Naive thymus-derived CD4-positive, alpha-beta T cell (primary cell): Measurements from ENCODE around the gene MGRN1. TPM values are rescaled to one million over a fixed set of nuclear protein-coding genes. Genes with fewer than 3 reads are reported as not detected.
A peak's percentile ranks its signal among the peaks of the same experiment; 100 is the strongest.

Experiments used
- ATAC-seq: fragments of 150-1000 bp; cut with Tn5 transposase; 2 replicates; pipeline ENCODE4 v1.10.0; 2021; ENCODE audit warnings: mild to moderate bottlenecking, moderate library complexity
- CTCF ChIA-PET: fragments of 350-600 bp; sonication (Branson Sonifier 250); formaldehyde crosslinking; loops from one replicate; lab custom pipeline; 2021; ENCODE audit warnings: antibody characterized with exemption; lab: Charles Lee
- POLR2A ChIA-PET: fragments of 350-600 bp; sonication (Branson Sonifier 250); formaldehyde crosslinking; loops from one replicate; lab custom pipeline; 2021; ENCODE audit warnings: antibody characterized with exemption, inconsistent platforms; lab: Charles Lee
- DNase-seq, 9 donors: peaks; one replicate each; pipeline versions ENCODE4 v3.0.0 to v3.0.0-alpha.2; 2020 to 2022; ENCODE audit warnings: mixed read lengths in 1 of 9
- H3K27ac ChIP-seq: one replicate; pipeline ENCODE4 v1.7.0; 2013; ENCODE audit warnings: mild to moderate bottlenecking, low read depth, low read length, moderate library complexity
- H3K27me3 ChIP-seq, 2 donors: one replicate each; pipeline ENCODE4 v1.7.0; 2013; ENCODE audit warnings: low read length in 2 of 2, mild to moderate bottlenecking in 2 of 2, moderate library complexity in 2 of 2; ENCODE audit not compliant: control insufficient read depth in 2 of 2, insufficient read depth in 2 of 2
- H3K36me3 ChIP-seq, 3 experiments: 1 replicate in 2 of 3; 2 replicates in 1 of 3; pipeline ENCODE4 v1.7.0; 2013; ENCODE audit warnings: low read length in 3 of 3, mild to moderate bottlenecking in 3 of 3, moderate library complexity in 1 of 3; ENCODE audit not compliant: insufficient read depth in 3 of 3, control insufficient read depth in 2 of 3
- H3K4me1 ChIP-seq, 2 donors: one replicate each; pipeline ENCODE4 v1.7.0; 2013; ENCODE audit warnings: low read length in 2 of 2, mild to moderate bottlenecking in 2 of 2, moderate library complexity in 1 of 2; ENCODE audit not compliant: control insufficient read depth in 2 of 2, insufficient read depth in 2 of 2
- H3K4me3 ChIP-seq: 2 replicates; pipeline ENCODE4 v1.7.0; 2013; ENCODE audit warnings: mild to moderate bottlenecking, low read length
- H3K9me3 ChIP-seq, 3 experiments: 1 replicate in 2 of 3; 2 replicates in 1 of 3; pipeline ENCODE4 v1.7.0; 2013; ENCODE audit warnings: low read length in 3 of 3; ENCODE audit not compliant: control insufficient read depth in 2 of 3
- H3K27ac Mint-ChIP-seq, 9 donors: one replicate each; pipeline ENCODE4 v1.8.0; 2020 to 2022; ENCODE audit warnings: mixed read lengths in 9 of 9, mild to moderate bottlenecking in 8 of 9, moderate library complexity in 5 of 9, inconsistent platforms in 2 of 9
- H3K27me3 Mint-ChIP-seq, 5 donors: one replicate each; pipeline ENCODE4 v1.8.0; 2021 to 2022; ENCODE audit warnings: mixed read lengths in 5 of 5, mild to moderate bottlenecking in 1 of 5
- H3K36me3 Mint-ChIP-seq, 5 donors: one replicate each; pipeline ENCODE4 v1.8.0; 2020 to 2022; ENCODE audit warnings: mixed read lengths in 5 of 5, mild to moderate bottlenecking in 3 of 5, inconsistent platforms in 1 of 5
- H3K4me1 Mint-ChIP-seq, 7 donors: one replicate each; pipeline ENCODE4 v1.8.0; 2020 to 2022; ENCODE audit warnings: mixed read lengths in 7 of 7, mild to moderate bottlenecking in 3 of 7, inconsistent platforms in 1 of 7
- H3K4me3 Mint-ChIP-seq, 10 donors: one replicate each; pipeline ENCODE4 v1.8.0; 2020 to 2022; ENCODE audit warnings: mild to moderate bottlenecking in 10 of 10, mixed read lengths in 10 of 10, moderate library complexity in 6 of 10, inconsistent platforms in 2 of 10
- H3K9me3 Mint-ChIP-seq, 11 donors: one replicate each; pipeline ENCODE4 v1.8.0; 2020 to 2022; ENCODE audit warnings: mixed read lengths in 11 of 11, mild to moderate bottlenecking in 4 of 11, inconsistent platforms in 1 of 11, moderate library complexity in 1 of 11
- intact Hi-C, 2 donors: fragments of 100-400 bp; cut with micrococcal nuclease; formaldehyde crosslinking; loops; one replicate each; pipeline ENCODE4 v1.15.1; 2023
- polyA plus RNA-seq, 2 donors: library from polyadenylated mRNA; unstranded; fragments of 300-500 nt; fragmentation: Illumina TruSeq; gene quantifications; one replicate each; pipeline ENCODE4 v1.2.3, GENCODE V29; 2021
- total RNA-seq, 6 experiments: library from RNA in 5 of 6; stranded (reverse) in 5 of 6; gene quantifications; 1 replicate in 5 of 6; 2 replicates in 1 of 6; pipeline ENCODE4 v1.2.3 and lab custom pipeline; 2021 to 2026

MGRN1 gene
- total RNA-seq, result 100 to 1,000 TPM in 1 of 5 experiments, 10 to 100 TPM in 4; 62.6 to 103 (median 81.2) TPM
- polyA plus RNA-seq, result 1 to 10 TPM; 4.9 to 10.0 TPM
- 56.5 reads per million, percentile 74 among the genes with 10 or more reads in this experiment for total RNA-seq (lab: John Stamatoyannopoulos, UW)

DNA sequence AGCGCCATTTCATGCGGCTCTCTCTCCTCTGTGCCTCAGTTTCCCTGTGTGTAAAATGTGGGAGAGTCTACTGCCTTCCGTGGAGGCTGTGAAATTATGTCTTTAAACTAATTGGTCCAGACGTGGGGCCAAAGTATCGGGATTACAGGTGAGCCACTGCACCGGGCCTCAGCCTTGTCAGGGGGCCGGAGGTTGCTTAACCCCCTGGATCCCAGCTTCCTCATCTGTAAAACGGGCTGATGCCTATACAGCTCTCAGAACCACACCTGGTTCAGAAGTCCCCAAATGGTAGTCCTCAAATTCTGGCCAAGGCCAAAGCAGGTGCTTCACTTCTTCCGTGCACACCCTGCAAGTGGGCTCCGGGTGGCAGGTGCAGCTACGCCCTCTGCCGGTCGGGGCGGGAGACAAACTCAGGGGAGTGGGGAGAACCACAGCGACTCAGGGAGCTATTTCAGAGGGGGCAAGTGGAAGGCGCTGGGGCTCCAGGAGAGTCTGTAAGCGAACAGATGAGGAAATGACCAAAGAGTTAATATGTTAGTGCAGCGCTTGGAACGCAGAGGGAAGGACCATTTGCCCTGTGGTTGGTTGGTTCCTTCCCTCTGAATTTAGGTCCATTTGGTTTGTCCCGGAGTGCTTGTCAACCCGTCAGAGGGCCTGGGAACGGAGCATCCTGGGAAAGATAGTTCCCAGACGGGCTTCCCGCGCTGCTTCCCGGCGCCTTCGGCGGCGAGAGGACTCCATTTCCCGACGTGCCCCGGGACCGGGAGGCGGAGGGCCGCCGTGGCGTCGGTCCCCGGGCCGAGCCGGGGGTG, at the start of gene MGRN1:
MGRN1 (plus strand) TSS at position 812 of the 812 bp plus-strand sequence. CDS start 135 bp downstream, outside the sequence.
- H3K4me1 ChIP-seq, result peaks cover 18 to 21% of the 10 kb centered on the region in 2 donors
- H3K27ac Mint-ChIP-seq, result peak within 1 kb of the TSS; percentile 95 to 98 (median 97)
- POLR2A ChIA-PET, result interaction anchor here (0.5 to 4.2 kb wide), 16 partner anchors 8 to 351 kb away, joined by 3 to 28 read pairs (median 4); partner anchors contain the start of genes ANKS3, DNAAF8, NUDT16L1 and TFAP4
- peaks cover 25 to 43% (median 38%) of the 10 kb centered on the region in 7 donors for H3K4me1 Mint-ChIP-seq
- intact Hi-C loops, result loop anchor here (1.0 to 5.0 kb wide), 20 partner anchors 8 to 334 kb away; partner anchors contain the start of genes GLYR1 (in 2 of the 2), NUDT16L1 (in 2 of the 2), ROGDI (in 2 of the 2) and UBN1 (in 2 of the 2)
- H3K36me3 ChIP-seq, result no peaks in the 10 kb centered on the region
- peak; percentile 85 to 94 (median 90) for DNase-seq
- peak; percentile 93 for ATAC-seq
- H3K4me3 Mint-ChIP-seq, result peak within 1 kb of the TSS; percentile 91 to 99 (median 94)
- no peaks in the 10 kb centered on the region for H3K9me3 ChIP-seq
- peak within 1 kb of the TSS; percentile 83 for H3K27ac ChIP-seq
- H3K27me3 ChIP-seq, result no peaks in the 10 kb centered on the region
- H3K36me3 Mint-ChIP-seq, result peaks cover 0 to 11% (median 4%) of the 10 kb centered on the region in 5 donors
- no peaks in the 10 kb centered on the region for H3K9me3 Mint-ChIP-seq
- CTCF ChIA-PET, result interaction anchor here (0.7 to 1.6 kb wide), 16 partner anchors 8 to 1529 kb away, joined by 3 to 7 read pairs (median 4); partner anchors contain the start of genes ANKS3, DNAAF8 and NUDT16L1
- peak within 1 kb of the TSS; percentile 72 for H3K4me3 ChIP-seq
- H3K27me3 Mint-ChIP-seq, result no peaks in the 10 kb centered on the region

DNA sequence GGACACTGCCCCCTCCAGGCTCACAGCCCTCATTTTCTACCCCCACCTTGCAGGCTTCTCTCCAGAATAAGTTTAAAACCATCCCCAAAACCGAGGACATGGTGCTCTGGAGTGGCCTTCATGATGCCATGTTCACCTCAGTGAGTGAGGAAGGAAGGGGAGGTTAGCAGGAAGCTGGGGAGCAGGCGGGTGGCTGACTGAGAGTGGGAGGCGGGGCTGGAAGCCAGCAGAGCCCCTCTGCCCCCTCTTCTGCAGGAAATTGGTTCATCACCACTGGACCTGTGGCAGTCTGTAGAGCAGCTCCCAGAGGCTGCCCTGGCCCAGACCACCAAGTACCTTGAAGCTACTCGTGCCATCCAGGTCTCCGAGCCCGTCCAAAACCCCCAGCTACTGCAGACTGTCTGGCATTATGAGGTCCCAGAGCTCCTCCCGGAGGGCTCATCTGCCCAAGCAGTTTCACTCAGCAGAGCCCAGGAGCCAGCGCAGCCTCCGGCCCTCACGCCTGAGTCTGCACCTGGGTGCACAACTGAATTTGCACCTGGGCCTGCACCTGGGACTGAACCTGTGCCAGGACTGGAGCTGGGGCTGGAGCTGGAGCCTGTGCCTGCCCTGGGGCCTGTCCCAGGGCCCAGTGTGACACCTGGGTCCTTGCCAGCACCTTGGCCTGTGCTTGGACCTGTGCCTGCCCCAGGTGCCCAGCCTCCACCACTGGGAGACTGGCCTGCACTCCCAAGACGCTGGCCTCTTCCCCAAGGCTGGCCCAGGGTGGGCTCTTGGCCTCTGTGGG, 49.5 kb upstream of the MGRN1 start:
- CTCF ChIA-PET, result no interaction called here
- H3K36me3 Mint-ChIP-seq, result no peaks in the 10 kb centered on the region

DNA sequence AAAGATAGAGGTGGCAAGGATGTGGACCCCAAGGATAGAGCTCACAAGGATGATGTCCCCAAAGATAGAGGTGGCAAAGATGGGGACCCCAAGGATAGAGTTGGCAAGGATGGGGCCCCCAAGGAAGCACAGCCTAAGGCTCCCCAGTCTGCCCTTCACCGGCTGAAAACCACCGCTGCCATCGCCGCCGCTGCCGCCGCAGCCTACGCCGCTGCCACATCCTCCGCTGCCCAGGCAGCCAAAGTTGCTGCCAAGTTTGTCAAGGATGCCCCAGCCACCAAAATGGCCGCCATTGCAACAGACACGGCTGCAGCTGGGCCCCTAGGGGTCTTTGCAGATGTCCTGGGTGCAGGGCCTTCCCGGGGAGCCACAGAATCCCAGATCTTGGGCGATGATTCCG, 48.6 kb upstream of the MGRN1 start:
- Mint-ChIP-seq H3K9me3 (no peaks in the 10 kb centered on the region), H3K36me3 (no peaks in the 10 kb centered on the region), H3K27me3 (no peaks in the 10 kb centered on the region), H3K4me1 (peaks cover 0 to 3% (median 0%) of the 10 kb centered on the region in 7 donors), H3K4me3 (no peak overlapping the region), H3K27ac (no peak overlapping the region)
- H3K36me3 ChIP-seq, result no peaks in the 10 kb centered on the region
- POLR2A ChIA-PET, result no interaction called here
- ATAC-seq, result no peak
- no peaks in the 10 kb centered on the region for H3K27me3 ChIP-seq
- no peak overlapping the region for H3K4me3 ChIP-seq
- H3K27ac ChIP-seq, result no peak overlapping the region
- no peaks in the 10 kb centered on the region for H3K4me1 ChIP-seq
- CTCF ChIA-PET, result interaction anchor here (0.6 kb wide), 1 partner anchor 137 kb away, joined by 8 read pairs; no protein-coding TSS in a partner anchor
- no peak for DNase-seq
- no peaks in the 10 kb centered on the region for H3K9me3 ChIP-seq
- intact Hi-C loops, result no loop called here

More for the DNA sequence above, 49.5 kb upstream of the MGRN1 start:
- Histone ChIP-seq H3K36me3 (no peaks in the 10 kb centered on the region), H3K9me3 (no peaks in the 10 kb centered on the region), H3K4me1 (no peaks in the 10 kb centered on the region), H3K27me3 (no peaks in the 10 kb centered on the region), H3K4me3 (no peak overlapping the region), H3K27ac (no peak overlapping the region)
- intact Hi-C loops, result no loop called here
- H3K4me3 Mint-ChIP-seq, result no peak overlapping the region
- no peaks in the 10 kb centered on the region for H3K27me3 Mint-ChIP-seq
- H3K27ac Mint-ChIP-seq, result no peak overlapping the region
- no peak for DNase-seq
- POLR2A ChIA-PET, result no interaction called here
- H3K4me1 Mint-ChIP-seq, result peaks cover 0 to 3% (median 0%) of the 10 kb centered on the region in 7 donors
- ATAC-seq, result no peak
- H3K9me3 Mint-ChIP-seq, result no peaks in the 10 kb centered on the region

DNA sequence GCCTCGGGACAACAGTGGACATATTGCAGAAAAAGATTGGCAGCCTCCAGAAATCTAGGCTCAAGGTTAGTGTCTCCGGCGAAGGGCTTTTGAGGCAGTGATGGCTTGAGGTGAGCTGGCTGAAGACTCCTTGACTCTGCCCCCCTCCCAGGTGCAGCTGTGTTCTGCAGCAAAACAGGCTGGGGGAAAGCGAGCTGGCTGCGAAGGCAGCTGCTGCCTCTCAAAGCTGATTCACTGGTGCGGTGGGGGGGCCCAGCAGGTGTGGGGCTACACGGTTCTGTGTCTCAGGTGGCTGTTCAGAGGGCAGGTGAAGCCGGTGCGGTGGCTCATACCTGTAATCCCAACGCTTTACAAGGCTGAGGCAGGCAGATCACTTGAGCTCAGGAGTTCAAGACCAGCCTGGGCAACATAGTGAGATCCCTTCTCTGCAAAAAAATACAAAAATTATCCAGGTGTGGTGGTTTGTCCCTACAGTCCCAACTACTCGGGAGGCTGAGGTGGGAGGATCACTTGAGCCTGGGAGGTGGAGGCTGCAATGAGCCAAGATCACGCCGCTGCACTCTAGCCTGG, 45.6 kb upstream of the MGRN1 start:
- no peak for DNase-seq
- H3K27me3 Mint-ChIP-seq, result no peaks in the 10 kb centered on the region
- no peaks in the 10 kb centered on the region for H3K9me3 ChIP-seq
- intact Hi-C loops, result no loop called here
- ChIA-PET CTCF (interaction anchor here (0.6 kb wide), 1 partner anchor 685 kb away, joined by 3 read pairs; no protein-coding TSS in a partner anchor), POLR2A (no interaction called here)
- H3K9me3 Mint-ChIP-seq, result no peaks in the 10 kb centered on the region
- ATAC-seq, result no peak
- H3K4me1 Mint-ChIP-seq, result peaks cover 0 to 3% (median 0%) of the 10 kb centered on the region in 7 donors
- no peak overlapping the region for H3K4me3 ChIP-seq
- no peaks in the 10 kb centered on the region for H3K36me3 ChIP-seq
- no peak overlapping the region for H3K27ac Mint-ChIP-seq
- H3K27me3 ChIP-seq, result no peaks in the 10 kb centered on the region
- H3K36me3 Mint-ChIP-seq, result no peaks in the 10 kb centered on the region
- no peak overlapping the region for H3K4me3 Mint-ChIP-seq
- H3K4me1 ChIP-seq, result no peaks in the 10 kb centered on the region
- no peak overlapping the region for H3K27ac ChIP-seq

DNA sequence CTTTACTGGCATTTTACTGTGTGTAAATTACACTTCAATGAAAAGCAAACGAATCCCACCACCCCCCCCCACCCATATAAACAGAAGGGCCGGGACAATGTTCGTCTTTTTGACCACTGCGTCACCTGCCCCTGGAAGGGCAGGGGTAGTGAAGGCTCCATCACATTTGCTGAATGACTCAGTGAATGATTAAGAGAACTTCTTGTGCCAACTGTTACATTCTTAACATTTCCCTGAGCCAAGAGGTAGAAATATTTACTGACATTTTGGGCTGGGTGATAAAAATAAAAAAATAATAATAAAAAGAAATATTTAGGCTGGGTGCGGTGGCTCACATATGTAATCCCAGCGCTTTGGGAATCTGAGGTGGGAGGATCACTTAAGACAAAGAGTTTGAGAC, 44.4 kb upstream of the MGRN1 start:
- no peak for DNase-seq
- no peak overlapping the region for H3K4me3 Mint-ChIP-seq
- Histone ChIP-seq H3K27ac (no peak overlapping the region), H3K4me1 (no peaks in the 10 kb centered on the region), H3K27me3 (no peaks in the 10 kb centered on the region), H3K36me3 (no peaks in the 10 kb centered on the region), H3K4me3 (no peak overlapping the region), H3K9me3 (no peaks in the 10 kb centered on the region)
- no peak overlapping the region for H3K27ac Mint-ChIP-seq
- ATAC-seq, result no peak
- H3K9me3 Mint-ChIP-seq, result no peaks in the 10 kb centered on the region
- CTCF ChIA-PET, result interaction anchor here (0.7 kb wide), 1 partner anchor 477 kb away, joined by 3 read pairs; no protein-coding TSS in a partner anchor
- H3K36me3 Mint-ChIP-seq, result no peaks in the 10 kb centered on the region
- POLR2A ChIA-PET, result no interaction called here
- no peaks in the 10 kb centered on the region for H3K4me1 Mint-ChIP-seq
- intact Hi-C loops, result no loop called here
- H3K27me3 Mint-ChIP-seq, result no peaks in the 10 kb centered on the region

DNA sequence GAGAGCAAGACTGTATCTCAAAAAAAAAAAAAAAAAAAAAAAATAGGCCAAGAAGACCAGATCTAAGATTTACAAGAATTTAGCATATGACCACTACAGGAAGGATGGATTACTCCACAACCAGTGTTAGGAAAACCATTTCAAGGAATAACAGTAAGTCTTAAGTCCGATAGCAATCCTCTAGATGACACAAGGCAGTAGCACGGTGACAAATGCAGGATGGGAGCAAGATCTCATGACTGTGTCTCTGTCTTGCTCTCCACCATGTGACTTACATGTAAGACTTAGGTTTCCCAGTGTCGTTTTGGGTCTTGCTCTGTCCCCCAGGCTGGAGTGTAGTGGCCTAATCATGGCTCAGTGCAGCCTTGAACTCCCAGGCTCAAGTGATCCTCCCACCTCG, 40.7 kb upstream of the MGRN1 start:
- Histone ChIP-seq H3K9me3 (peaks cover 0 to 6% (median 0%) of the 10 kb centered on the region in 3 experiments), H3K4me1 (no peaks in the 10 kb centered on the region), H3K4me3 (no peak overlapping the region), H3K36me3 (no peaks in the 10 kb centered on the region), H3K27ac (no peak overlapping the region), H3K27me3 (no peaks in the 10 kb centered on the region)
- intact Hi-C loops, result no loop called here
- Mint-ChIP-seq H3K27ac (no peak overlapping the region), H3K4me1 (peaks cover 0 to 4% (median 0%) of the 10 kb centered on the region in 7 donors), H3K36me3 (peaks cover 0 to 5% (median 0%) of the 10 kb centered on the region in 5 donors), H3K4me3 (no peak overlapping the region), H3K27me3 (peaks cover 0 to 27% (median 5%) of the 10 kb centered on the region in 5 donors), H3K9me3 (peaks cover 0 to 2% (median 0%) of the 10 kb centered on the region in 11 donors)
- ATAC-seq, result no peak
- CTCF ChIA-PET, result no interaction called here
- no peak for DNase-seq
- POLR2A ChIA-PET, result interaction anchor here (0.6 kb wide), 1 partner anchor 960 kb away, joined by 4 read pairs; no protein-coding TSS in a partner anchor
